Measurements from ENCODE around the gene TEX261.

TEX261 gene

DNA sequence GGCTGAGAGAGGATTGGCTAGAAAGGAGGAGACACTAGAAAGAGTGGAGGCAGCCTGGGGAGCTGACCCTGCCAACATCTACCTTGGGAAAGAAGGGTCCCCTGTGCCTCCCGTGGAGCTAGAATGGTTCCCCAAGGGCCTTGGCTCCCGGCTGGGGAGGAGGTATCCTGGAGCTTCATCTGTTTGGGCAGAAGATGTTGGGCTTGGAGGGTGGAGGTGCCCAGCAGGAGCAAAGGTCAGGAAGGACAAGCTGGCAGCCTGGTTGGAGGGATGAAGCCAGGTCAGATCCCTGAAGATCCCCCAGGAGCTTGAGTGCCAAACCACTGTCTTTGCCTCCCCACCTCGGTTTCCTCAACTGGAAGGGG is 56.1 kb downstream of the TEX261 start:
- Histone ChIP-seq H3K9me3 (no peaks in the 10 kb centered on the region), H3K36me3 (no peaks in the 10 kb centered on the region), H3K4me3 (ENCODE audit: low read depth in 1 of 2, low read length in 1 of 2) (no peak overlapping the region), H3K27ac (no peak overlapping the region), H3K27me3 (peaks cover 60% of the 10 kb centered on the region), H3K4me1 (ENCODE audit: control insufficient read depth in 1 of 2, insufficient read depth in 1 of 2, low read depth in 1 of 2, low read length in 1 of 2) (no peaks in the 10 kb centered on the region)
- TF ChIP-seq, protein P1, sequence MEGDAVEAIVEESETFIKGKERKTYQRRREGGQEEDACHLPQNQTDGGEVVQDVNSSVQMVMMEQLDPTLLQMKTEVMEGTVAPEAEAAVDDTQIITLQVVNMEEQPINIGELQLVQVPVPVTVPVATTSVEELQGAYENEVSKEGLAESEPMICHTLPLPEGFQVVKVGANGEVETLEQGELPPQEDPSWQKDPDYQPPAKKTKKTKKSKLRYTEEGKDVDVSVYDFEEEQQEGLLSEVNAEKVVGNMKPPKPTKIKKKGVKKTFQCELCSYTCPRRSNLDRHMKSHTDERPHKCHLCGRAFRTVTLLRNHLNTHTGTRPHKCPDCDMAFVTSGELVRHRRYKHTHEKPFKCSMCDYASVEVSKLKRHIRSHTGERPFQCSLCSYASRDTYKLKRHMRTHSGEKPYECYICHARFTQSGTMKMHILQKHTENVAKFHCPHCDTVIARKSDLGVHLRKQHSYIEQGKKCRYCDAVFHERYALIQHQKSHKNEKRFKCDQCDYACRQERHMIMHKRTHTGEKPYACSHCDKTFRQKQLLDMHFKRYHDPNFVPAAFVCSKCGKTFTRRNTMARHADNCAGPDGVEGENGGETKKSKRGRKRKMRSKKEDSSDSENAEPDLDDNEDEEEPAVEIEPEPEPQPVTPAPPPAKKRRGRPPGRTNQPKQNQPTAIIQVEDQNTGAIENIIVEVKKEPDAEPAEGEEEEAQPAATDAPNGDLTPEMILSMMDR (IDR thresholded peaks at IDR 0.05) = no peak

DNA sequence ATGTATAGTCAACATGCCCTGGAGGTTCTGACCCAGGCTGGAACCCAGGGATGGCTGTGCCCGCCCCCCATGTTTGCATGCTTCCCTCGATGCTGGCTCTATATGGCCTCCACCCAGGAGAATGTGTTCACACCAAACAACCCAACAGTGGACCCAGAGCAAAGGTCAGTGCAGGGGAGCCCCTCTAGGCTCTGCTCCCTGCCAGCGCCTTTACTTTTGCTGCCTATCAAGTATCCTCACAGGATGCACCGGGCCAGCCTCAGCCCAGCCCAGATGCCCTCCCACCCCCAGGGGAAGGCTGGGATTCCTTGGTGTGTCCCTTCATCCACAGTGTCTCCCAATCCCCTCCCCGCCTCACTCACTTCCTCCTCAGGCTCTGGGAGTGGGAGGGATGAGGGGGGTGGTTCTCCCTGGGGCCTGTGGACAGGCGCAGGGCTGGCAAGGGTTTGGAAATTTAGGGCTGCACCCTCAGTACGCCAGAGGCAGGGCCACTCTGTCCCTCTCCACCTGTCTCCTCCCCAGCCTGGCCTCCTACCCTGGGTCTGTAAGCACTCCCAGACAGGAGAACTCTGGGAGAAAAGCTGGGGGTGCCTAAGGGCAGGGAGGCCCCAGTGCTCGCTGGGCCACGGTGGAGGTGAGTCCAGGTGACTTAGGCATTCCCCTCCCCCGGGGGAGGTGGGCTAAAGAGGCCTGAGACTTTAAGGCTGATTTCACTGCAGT is 56.6 kb downstream of the TEX261 start:
- H3K4me1 ChIP-seq (ENCODE audit: control insufficient read depth in 1 of 2, insufficient read depth in 1 of 2, low read depth in 1 of 2, low read length in 1 of 2) = no peaks in the 10 kb centered on the region
- no peaks in the 10 kb centered on the region for H3K9me3 ChIP-seq
- no peak overlapping the region for H3K27ac ChIP-seq
- no peak overlapping the region for H3K4me3 ChIP-seq (ENCODE audit: low read depth in 1 of 2, low read length in 1 of 2)
- peaks cover 62% of the 10 kb centered on the region for H3K27me3 ChIP-seq
- TF ChIP-seq, protein P1 (IDR thresholded peaks at IDR 0.05) = no peak
- no peaks in the 10 kb centered on the region for H3K36me3 ChIP-seq

DNA sequence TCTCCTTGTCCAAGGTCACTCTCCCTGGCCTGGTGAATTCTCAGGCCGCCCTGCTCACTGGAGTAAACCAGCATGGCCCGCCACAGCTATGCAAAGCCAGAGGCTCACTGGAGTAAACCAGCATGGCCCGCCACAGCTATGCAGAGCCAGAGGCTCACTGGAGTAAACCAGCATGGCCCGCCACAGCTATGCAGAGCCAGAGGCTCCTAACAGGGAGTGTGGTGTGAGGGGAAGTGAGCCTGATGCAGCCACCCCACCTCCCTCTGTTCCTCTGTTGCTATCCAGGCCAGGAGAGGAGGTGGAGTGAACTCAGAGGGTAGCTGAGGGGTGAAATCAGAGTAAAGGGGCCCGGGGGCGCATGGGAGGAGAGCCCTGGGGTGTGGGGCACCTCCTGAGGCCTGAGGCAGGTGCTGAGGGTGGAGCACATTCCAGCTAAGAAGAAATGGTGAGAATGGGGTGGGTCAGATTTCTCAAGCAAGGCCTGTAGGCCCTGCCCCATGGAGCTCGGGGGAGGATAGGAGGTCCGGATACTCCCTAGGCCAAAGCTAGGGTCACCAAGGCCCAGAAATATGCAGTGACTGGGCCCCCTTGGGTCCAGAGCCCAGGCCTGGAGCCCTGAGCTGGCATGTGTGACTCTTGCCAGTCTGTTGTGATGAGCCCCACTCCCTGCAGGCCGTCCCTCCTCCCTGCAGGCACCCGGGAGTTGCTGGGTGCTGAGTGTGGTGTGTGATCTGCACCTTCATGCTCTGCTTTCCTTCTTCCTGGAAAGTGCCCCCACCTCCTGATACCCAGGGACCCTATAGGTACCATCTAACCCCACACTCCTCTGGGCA is 57.5 kb downstream of the TEX261 start:
- no peaks in the 10 kb centered on the region for H3K4me1 ChIP-seq (ENCODE audit: control insufficient read depth in 1 of 2, insufficient read depth in 1 of 2, low read depth in 1 of 2, low read length in 1 of 2)
- TF ChIP-seq, protein P1 (IDR thresholded peaks at IDR 0.05) = no peak
- H3K27me3 ChIP-seq = peaks cover 64% of the 10 kb centered on the region
- H3K27ac ChIP-seq = no peak overlapping the region
- no peaks in the 10 kb centered on the region for H3K36me3 ChIP-seq
- H3K4me3 ChIP-seq (ENCODE audit: low read depth in 1 of 2, low read length in 1 of 2) = no peak overlapping the region
- no peaks in the 10 kb centered on the region for H3K9me3 ChIP-seq

DNA sequence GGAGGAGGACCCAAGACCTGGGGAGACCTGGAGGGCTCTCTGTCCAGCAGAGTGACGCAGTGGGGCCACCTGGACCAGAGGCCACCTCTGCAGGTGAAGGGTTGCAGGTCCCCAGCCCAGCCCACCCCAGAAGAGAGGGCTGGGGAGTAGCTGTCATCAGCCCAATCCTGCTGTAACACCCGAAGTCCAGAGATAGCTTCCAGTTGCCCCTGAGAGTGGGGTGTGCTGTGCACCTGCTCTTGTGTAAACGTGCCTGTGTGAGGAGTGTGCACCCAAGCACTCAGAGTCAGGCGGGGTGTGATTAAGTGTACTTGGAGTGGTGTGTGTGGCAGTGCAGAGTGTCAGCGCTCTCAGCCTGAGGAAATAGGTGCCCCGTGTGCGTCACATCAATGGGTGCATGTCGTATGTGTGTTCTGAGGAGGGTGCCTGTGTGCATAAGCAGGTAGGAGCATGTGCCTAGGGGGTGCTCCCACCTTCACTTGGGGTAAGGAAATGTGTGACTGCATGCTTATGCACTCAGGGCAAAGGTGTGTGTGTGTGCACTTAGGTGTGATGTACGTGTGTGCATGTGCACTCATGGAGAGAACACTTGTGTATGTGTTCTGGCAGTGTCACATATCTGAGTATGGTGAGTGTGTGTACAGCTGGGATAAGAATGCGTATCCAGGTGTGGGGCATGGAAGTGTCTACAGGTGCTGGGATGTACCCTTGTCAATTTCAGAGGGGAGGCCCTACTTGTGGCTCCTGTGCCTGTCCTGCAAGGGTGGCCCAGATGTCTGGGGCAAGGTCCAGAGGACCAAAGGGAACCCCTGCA is 58.3 kb downstream of the TEX261 start:
- H3K4me1 ChIP-seq (ENCODE audit: control insufficient read depth in 1 of 2, insufficient read depth in 1 of 2, low read depth in 1 of 2, low read length in 1 of 2) = no peaks in the 10 kb centered on the region
- no peak overlapping the region for H3K4me3 ChIP-seq (ENCODE audit: low read depth in 1 of 2, low read length in 1 of 2)
- no peak overlapping the region for H3K27ac ChIP-seq
- no peaks in the 10 kb centered on the region for H3K9me3 ChIP-seq
- TF ChIP-seq, protein P1 (IDR thresholded peaks at IDR 0.05) = no peak
- peaks cover 64% of the 10 kb centered on the region for H3K27me3 ChIP-seq
- H3K36me3 ChIP-seq = no peaks in the 10 kb centered on the region
